Tibial artery (tissue), 4 donors: ENCODE measurements around the gene DAZAP1.

Experiments
- DNase-seq, 2 donors: peaks; one replicate each; pipeline ENCODE4 v3.0.0-alpha.2; 2019
- H3K27ac ChIP-seq, 2 donors: fragments of 200-600 bp; sonication (generic) in 1 of 2; 1 replicate in 1 of 2; 2 replicates in 1 of 2; pipeline ENCODE4 v1.5.1; 2018 to 2019; ENCODE audit warnings: mild to moderate bottlenecking in 1 of 2
- H3K27me3 ChIP-seq, 2 donors: fragments of 200-600 bp; sonication (generic) in 1 of 2; one replicate each; pipeline versions ENCODE4 v1.5.1 to v1.6.0; 2016 to 2019
- H3K36me3 ChIP-seq, 3 donors: fragments of 200-600 bp; sonication (generic) in 2 of 3; one replicate each; pipeline ENCODE4 v1.5.1; 2016 to 2019; ENCODE audit warnings: mild to moderate bottlenecking in 2 of 3
- H3K4me1 ChIP-seq, 4 donors: fragments of 200-600 bp; sonication (generic) in 2 of 4; 1 replicate in 3 of 4; 2 replicates in 1 of 4; pipeline ENCODE4 v1.5.1; 2016 to 2019
- H3K4me3 ChIP-seq, 2 donors: fragments of 200-600 bp; sonication (generic) in 1 of 2; 1 replicate in 1 of 2; 2 replicates in 1 of 2; pipeline ENCODE4 v1.5.1; 2018 to 2019; ENCODE audit warnings: mild to moderate bottlenecking in 2 of 2
- H3K9me3 ChIP-seq, 3 donors: fragments of 200-600 bp; sonication (generic) in 1 of 3; one replicate each; pipeline ENCODE4 v1.5.1; 2016 to 2019
- CTCF ChIP-seq, 2 experiments: fragments of 200-600 bp in 1 of 2; fragments of 450-650 bp in 1 of 2; IDR thresholded peaks; one replicate each; pipeline ENCODE4 v1.5.1; 2017 to 2019; ENCODE audit warnings: antibody characterized with exemption in 2 of 2, mild to moderate bottlenecking in 1 of 2, moderate library complexity in 1 of 2
- intact Hi-C: fragments of 100-400 bp; cut with DNase I; formaldehyde crosslinking; loops from one replicate; pipeline ENCODE4 v1.15.0; 2023; ENCODE audit warnings: low total_unique reads

The DAZAP1 gene

GRCh38 chr19:1426736-1427135, 19.4 kb downstream of the DAZAP1 start:
- Histone ChIP-seq H3K36me3 (peaks cover 68 to 99% (median 97%) of the 10 kb centered on the region in 3 donors), H3K4me3 (no peak overlapping the region), H3K9me3 (no peaks in the 10 kb centered on the region), H3K27me3 (no peaks in the 10 kb centered on the region), H3K4me1 (no peaks in the 10 kb centered on the region), H3K27ac (no peak overlapping the region)
- DNase-seq, result no peak
- intact Hi-C loops, result no loop called here
- no peak for TF ChIP-seq CTCF (IDR thresholded peaks at IDR 0.05)

GRCh38 chr19:1427221-1427920, 20.0 kb downstream of the DAZAP1 start:
- no peak overlapping the region for H3K27ac ChIP-seq
- H3K27me3 ChIP-seq, result no peaks in the 10 kb centered on the region
- no peak overlapping the region for H3K4me3 ChIP-seq
- no peak for TF ChIP-seq CTCF (IDR thresholded peaks at IDR 0.05)
- no peak for DNase-seq
- no peaks in the 10 kb centered on the region for H3K4me1 ChIP-seq
- H3K36me3 ChIP-seq, result peaks cover 70 to 99% (median 97%) of the 10 kb centered on the region in 3 donors
- intact Hi-C loops, result no loop called here
- H3K9me3 ChIP-seq, result no peaks in the 10 kb centered on the region

GRCh38 chr19:1428738-1429391, 21.5 kb downstream of the DAZAP1 start:
- Histone ChIP-seq H3K4me1 (no peaks in the 10 kb centered on the region), H3K36me3 (peaks cover 70 to 99% (median 97%) of the 10 kb centered on the region in 3 donors), H3K9me3 (no peaks in the 10 kb centered on the region), H3K27me3 (no peaks in the 10 kb centered on the region), H3K4me3 (no peak overlapping the region), H3K27ac (no peak overlapping the region)
- intact Hi-C loops, result no loop called here
- TF ChIP-seq CTCF (IDR thresholded peaks at IDR 0.05), result no peak
- no peak for DNase-seq

GRCh38 chr19:1429750-1430149, 22.4 kb downstream of the DAZAP1 start:
- Histone ChIP-seq H3K4me3 (no peak overlapping the region), H3K36me3 (peaks cover 71 to 99% (median 97%) of the 10 kb centered on the region in 3 donors), H3K27ac (no peak overlapping the region), H3K4me1 (no peaks in the 10 kb centered on the region), H3K27me3 (no peaks in the 10 kb centered on the region), H3K9me3 (no peaks in the 10 kb centered on the region)
- no peak for DNase-seq
- intact Hi-C loops, result no loop called here
- TF ChIP-seq CTCF (IDR thresholded peaks at IDR 0.05), result no peak

- DNase-seq, result no peak
- Histone ChIP-seq H3K4me1 (no peaks in the 10 kb centered on the region), H3K36me3 (peaks cover 71 to 99% (median 93%) of the 10 kb centered on the region in 3 donors), H3K27me3 (no peaks in the 10 kb centered on the region), H3K4me3 (no peak overlapping the region), H3K9me3 (no peaks in the 10 kb centered on the region), H3K27ac (no peak overlapping the region)
- intact Hi-C loops, result no loop called here
- TF ChIP-seq CTCF (IDR thresholded peaks at IDR 0.05), result no peak
Measured at GRCh38 chr19:1430246-1430645, 22.9 kb downstream of the DAZAP1 start.
